ENCODE measurements around the gene ZNF837. TPM values are rescaled to one million over a fixed set of nuclear protein-coding genes. Genes with fewer than 3 reads are reported as not detected.

ZNF837 gene
- total RNA-seq, 4 donors from 2014 or later: 1.5 to 3.7 (median 2.1) TPM

GRCh38 chr19:58330458-58330857, 50.4 kb downstream of the ZNF837 start:
- TF ChIP-seq CTCF (IDR thresholded peaks at IDR 0.05) (no peak), POLR2AphosphoS5 (IDR thresholded peaks at IDR 0.05) (peak in 1 of 2 donors; percentile 27), EP300 (IDR thresholded peaks at IDR 0.05) (no peak), POLR2A (IDR thresholded peaks at IDR 0.05; ENCODE audit: low read depth) (no peak)
- WGBS: 78% methylated on average over 4 of the region's 4 CpGs
- Histone ChIP-seq H3K9me3 (no peaks in the 10 kb centered on the region), H3K4me1 (peaks cover 23 to 30% (median 27%) of the 10 kb centered on the region in 4 donors), H3K36me3 (peaks cover 8 to 13% (median 12%) of the 10 kb centered on the region in 4 donors), H3K27me3 (no peaks in the 10 kb centered on the region), H3K27ac (replicated peaks in 1 of 4) (no peak overlapping the region), H3K4me3 (no peak overlapping the region)
- intact Hi-C loops (cut with DNase I): no loop called here
- DNase-seq (ENCODE audit: extremely low spot score): no peak

GRCh38 chr19:58328999-58329398, 51.8 kb downstream of the ZNF837 start:
- Histone ChIP-seq H3K4me3 (no peak overlapping the region), H3K27ac (replicated peaks in 1 of 4) (no peak overlapping the region), H3K4me1 (peaks cover 23 to 34% (median 31%) of the 10 kb centered on the region in 4 donors), H3K9me3 (no peaks in the 10 kb centered on the region), H3K27me3 (no peaks in the 10 kb centered on the region), H3K36me3 (no peaks in the 10 kb centered on the region)
- no peak for DNase-seq (ENCODE audit: extremely low spot score)
- intact Hi-C loops (cut with DNase I): no loop called here
- no peak for TF ChIP-seq POLR2AphosphoS5 (IDR thresholded peaks at IDR 0.05)
- TF ChIP-seq EP300 (IDR thresholded peaks at IDR 0.05): no peak
- no peak for TF ChIP-seq CTCF (IDR thresholded peaks at IDR 0.05)
- no peak for TF ChIP-seq POLR2A (IDR thresholded peaks at IDR 0.05; ENCODE audit: low read depth)
- WGBS: 54% methylated on average over 10 of the region's 10 CpGs

GRCh38 chr19:58326914-58327726, 53.7 kb downstream of the ZNF837 start, which contains the start of gene ZSCAN22:
TSS of gene ZSCAN22 (plus strand) at chr19:58326994. CDS start at chr19:58334803, 7,809 bp downstream.
- Histone ChIP-seq H3K9me3 (no peaks in the 10 kb centered on the region), H3K27ac (replicated peaks in 1 of 4) (peak within 1 kb of the TSS; percentile 89 to 97 (median 94)), H3K27me3 (no peaks in the 10 kb centered on the region), H3K36me3 (peaks cover 0 to 12% (median 0%) of the 10 kb centered on the region in 4 donors), H3K4me3 (peak within 1 kb of the TSS; percentile 72 to 94 (median 84)), H3K4me1 (peaks cover 23 to 34% (median 31%) of the 10 kb centered on the region in 4 donors)
- 0% methylated on average over 19 of the region's 62 CpGs for WGBS
- no peak for TF ChIP-seq EP300 (IDR thresholded peaks at IDR 0.05)
- no peak for TF ChIP-seq CTCF (IDR thresholded peaks at IDR 0.05)
- TF ChIP-seq POLR2A (IDR thresholded peaks at IDR 0.05; ENCODE audit: low read depth): peak; percentile 22
- TF ChIP-seq POLR2AphosphoS5 (IDR thresholded peaks at IDR 0.05): peak; percentile 90 to 91
- intact Hi-C loops (cut with DNase I): no loop called here
- DNase-seq (ENCODE audit: extremely low spot score): peak; percentile 99

- intact Hi-C loops (cut with DNase I): no loop called here
- no peaks in the 10 kb centered on the region for H3K9me3 ChIP-seq
- H3K27ac ChIP-seq (replicated peaks in 1 of 4): peak overlapping the region; percentile 89 to 97 (median 94)
- peaks cover 0 to 18% (median 0%) of the 10 kb centered on the region in 4 donors for H3K36me3 ChIP-seq
- TF ChIP-seq EP300 (IDR thresholded peaks at IDR 0.05) (no peak), CTCF (IDR thresholded peaks at IDR 0.05) (no peak), POLR2AphosphoS5 (IDR thresholded peaks at IDR 0.05) (no peak), POLR2A (IDR thresholded peaks at IDR 0.05; ENCODE audit: low read depth) (no peak)
- peak overlapping the region; percentile 72 to 94 (median 84) for H3K4me3 ChIP-seq
- H3K4me1 ChIP-seq: peaks cover 23 to 34% (median 31%) of the 10 kb centered on the region in 4 donors
- no peak for DNase-seq (ENCODE audit: extremely low spot score)
- WGBS: 2% methylated on average over 9 of the region's 9 CpGs
- no peaks in the 10 kb centered on the region for H3K27me3 ChIP-seq
Observed at GRCh38 chr19:58326501-58326913, 54.3 kb downstream of the ZNF837 start.

All from esophagus muscularis mucosa (tissue), 4 donors.